ENCODE measurements around the gene SLC39A13.

DNA sequence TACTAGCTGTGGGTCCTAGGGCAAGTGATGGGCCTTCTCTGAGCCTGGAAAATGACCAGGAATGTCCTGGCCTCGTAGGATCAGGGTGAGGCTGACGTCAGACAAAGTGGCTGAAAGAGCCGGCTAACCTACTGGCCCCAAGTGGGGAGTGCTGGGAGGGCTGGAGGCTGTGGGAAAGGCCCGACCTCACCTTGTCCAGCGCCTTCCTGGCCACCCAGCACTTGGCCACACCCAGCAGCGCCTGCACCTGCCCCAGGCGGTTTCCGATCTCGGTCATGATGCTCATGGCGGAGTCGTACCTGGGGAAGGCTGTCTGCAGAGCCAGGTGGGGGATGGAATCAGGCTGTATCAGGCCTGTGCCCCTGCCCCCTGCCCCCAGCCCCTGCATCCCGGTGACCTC is 33.0 kb downstream of the SLC39A13 start:
- TF ChIP-seq, protein P1, sequence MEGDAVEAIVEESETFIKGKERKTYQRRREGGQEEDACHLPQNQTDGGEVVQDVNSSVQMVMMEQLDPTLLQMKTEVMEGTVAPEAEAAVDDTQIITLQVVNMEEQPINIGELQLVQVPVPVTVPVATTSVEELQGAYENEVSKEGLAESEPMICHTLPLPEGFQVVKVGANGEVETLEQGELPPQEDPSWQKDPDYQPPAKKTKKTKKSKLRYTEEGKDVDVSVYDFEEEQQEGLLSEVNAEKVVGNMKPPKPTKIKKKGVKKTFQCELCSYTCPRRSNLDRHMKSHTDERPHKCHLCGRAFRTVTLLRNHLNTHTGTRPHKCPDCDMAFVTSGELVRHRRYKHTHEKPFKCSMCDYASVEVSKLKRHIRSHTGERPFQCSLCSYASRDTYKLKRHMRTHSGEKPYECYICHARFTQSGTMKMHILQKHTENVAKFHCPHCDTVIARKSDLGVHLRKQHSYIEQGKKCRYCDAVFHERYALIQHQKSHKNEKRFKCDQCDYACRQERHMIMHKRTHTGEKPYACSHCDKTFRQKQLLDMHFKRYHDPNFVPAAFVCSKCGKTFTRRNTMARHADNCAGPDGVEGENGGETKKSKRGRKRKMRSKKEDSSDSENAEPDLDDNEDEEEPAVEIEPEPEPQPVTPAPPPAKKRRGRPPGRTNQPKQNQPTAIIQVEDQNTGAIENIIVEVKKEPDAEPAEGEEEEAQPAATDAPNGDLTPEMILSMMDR (conservative IDR thresholded peaks at IDR 0.05 in 1 of 2, IDR thresholded peaks at IDR 0.05 in 1 of 2; ENCODE audit: low read depth in 1 of 2, low read length in 2 of 2) = no peak
- no peak for TF ChIP-seq EZH2 (IDR thresholded peaks at IDR 0.05; ENCODE audit: low read length, missing control alignments)

All from fibroblast of lung (primary cell).